ENCODE results near the gene HYPK.

- TF ChIP-seq CTCF (IDR thresholded peaks at IDR 0.05), result no peak
- TF ChIP-seq POLR2A (IDR thresholded peaks at IDR 0.05), result no peak
Observed at GRCh38 chr15:43821505-43821904, 21.1 kb downstream of the HYPK start.

Measured in adrenal gland (tissue), 5 donors.